ENCODE results near the gene RALGAPA2.

DNA sequence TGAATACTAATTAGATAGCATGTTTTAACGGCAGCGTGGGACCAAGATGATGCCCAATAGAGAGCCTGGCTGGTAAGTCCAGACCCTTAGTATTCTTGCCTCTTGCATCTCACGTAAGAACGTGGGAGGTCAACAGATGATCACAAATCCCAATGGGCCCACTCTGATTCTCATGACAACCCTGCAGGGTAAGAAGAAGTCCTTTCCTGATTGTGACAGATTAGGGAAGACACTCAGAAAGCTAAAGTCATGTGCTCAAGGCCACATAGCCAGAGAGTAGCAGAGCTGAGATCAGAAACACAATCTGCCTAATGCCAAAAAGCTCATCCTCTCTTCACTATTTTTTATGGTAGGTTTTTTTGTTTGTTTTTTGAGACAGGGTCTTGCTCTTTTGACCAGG is 103.8 kb downstream of the RALGAPA2 start:
- TF ChIP-seq, protein P1, sequence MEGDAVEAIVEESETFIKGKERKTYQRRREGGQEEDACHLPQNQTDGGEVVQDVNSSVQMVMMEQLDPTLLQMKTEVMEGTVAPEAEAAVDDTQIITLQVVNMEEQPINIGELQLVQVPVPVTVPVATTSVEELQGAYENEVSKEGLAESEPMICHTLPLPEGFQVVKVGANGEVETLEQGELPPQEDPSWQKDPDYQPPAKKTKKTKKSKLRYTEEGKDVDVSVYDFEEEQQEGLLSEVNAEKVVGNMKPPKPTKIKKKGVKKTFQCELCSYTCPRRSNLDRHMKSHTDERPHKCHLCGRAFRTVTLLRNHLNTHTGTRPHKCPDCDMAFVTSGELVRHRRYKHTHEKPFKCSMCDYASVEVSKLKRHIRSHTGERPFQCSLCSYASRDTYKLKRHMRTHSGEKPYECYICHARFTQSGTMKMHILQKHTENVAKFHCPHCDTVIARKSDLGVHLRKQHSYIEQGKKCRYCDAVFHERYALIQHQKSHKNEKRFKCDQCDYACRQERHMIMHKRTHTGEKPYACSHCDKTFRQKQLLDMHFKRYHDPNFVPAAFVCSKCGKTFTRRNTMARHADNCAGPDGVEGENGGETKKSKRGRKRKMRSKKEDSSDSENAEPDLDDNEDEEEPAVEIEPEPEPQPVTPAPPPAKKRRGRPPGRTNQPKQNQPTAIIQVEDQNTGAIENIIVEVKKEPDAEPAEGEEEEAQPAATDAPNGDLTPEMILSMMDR (IDR thresholded peaks at IDR 0.05; ENCODE audit: low read depth, low read length), result no peak
- TF ChIP-seq POLR2A (IDR thresholded peaks at IDR 0.05; ENCODE audit: extremely low read depth, insufficient read length), result no peak
- TF ChIP-seq, protein P2, sequence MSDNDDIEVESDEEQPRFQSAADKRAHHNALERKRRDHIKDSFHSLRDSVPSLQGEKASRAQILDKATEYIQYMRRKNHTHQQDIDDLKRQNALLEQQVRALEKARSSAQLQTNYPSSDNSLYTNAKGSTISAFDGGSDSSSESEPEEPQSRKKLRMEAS (IDR thresholded peaks at IDR 0.05; ENCODE audit: low read depth, low read length), result no peak
- TF ChIP-seq MYC (IDR thresholded peaks at IDR 0.05; ENCODE audit: low read depth, low read length), result no peak
